Upper lobe of left lung (tissue), 6 donors: ENCODE measurements around the gene CTTNBP2. TPM values are rescaled to one million over a fixed set of nuclear protein-coding genes. Genes with fewer than 3 reads are reported as not detected.

Source experiments
- ATAC-seq, 2 donors: fragments of 200-7000 bp; cut with Tn5 transposase; one replicate each; pipeline ENCODE4 v1.9.1; 2022; ENCODE audit warnings: mild to moderate bottlenecking in 2 of 2, moderate library complexity in 2 of 2; ENCODE audit not compliant: low FRiP score in 2 of 2
- DNase-seq, 2 donors: peaks; one replicate each; pipeline ENCODE4 v3.0.0-alpha.2; 2019 to 2020
- H3K27ac ChIP-seq, 4 donors: fragments of 200-600 bp; sonication (generic); one replicate each; pipeline ENCODE4 v1.5.1; 2016 to 2019
- H3K27me3 ChIP-seq, 4 donors: fragments of 200-600 bp; sonication (generic); one replicate each; pipeline ENCODE4 v1.5.1; 2017 to 2019
- H3K36me3 ChIP-seq, 4 donors: fragments of 200-600 bp; sonication (generic); one replicate each; pipeline ENCODE4 v1.5.1; 2016 to 2019
- H3K4me1 ChIP-seq, 4 donors: fragments of 200-600 bp; sonication (generic); one replicate each; pipeline ENCODE4 v1.5.1; 2018 to 2019
- H3K4me3 ChIP-seq, 4 donors: fragments of 200-600 bp; sonication (generic); one replicate each; pipeline ENCODE4 v1.5.1; 2017 to 2019; ENCODE audit warnings: mild to moderate bottlenecking in 2 of 4, moderate library complexity in 1 of 4
- H3K9me3 ChIP-seq, 4 donors: fragments of 200-600 bp; sonication (generic); one replicate each; pipeline ENCODE4 v1.5.1; 2018 to 2019
- EP300 ChIP-seq, 4 donors: sonication (generic); formaldehyde crosslinking; IDR thresholded peaks; one replicate each; pipeline ENCODE4 v1.5.1; 2017; ENCODE audit warnings: antibody characterized with exemption in 4 of 4, control low read depth in 2 of 4
- POLR2A ChIP-seq, 4 donors: fragments of 450-650 bp; IDR thresholded peaks; one replicate each; pipeline ENCODE4 v1.5.1; 2016 to 2017; ENCODE audit warnings: antibody characterized with exemption in 4 of 4, mild to moderate bottlenecking in 2 of 4
- POLR2AphosphoS5 ChIP-seq, 2 donors: sonication (generic); formaldehyde crosslinking; IDR thresholded peaks; one replicate each; pipeline ENCODE4 v1.5.1; 2017; ENCODE audit warnings: antibody characterized with exemption in 2 of 2
- WGBS, 2 donors: methylation state at CpG; one replicate each; pipeline ENCODE4 v1.1.5; 2017 to 2018; 5-methylcytosine and 5-hydroxymethylcytosine counted together
- total RNA-seq, 6 donors: library from RNA; depleted of rRNA in 4 of 6; stranded (reverse); fragments of >200 nt in 4 of 6; gene quantifications; one replicate each; pipeline versions ENCODE4 v1.1.0 to v1.2.1, GENCODE V29; 2016 to 2021
- TF ChIP-seq, protein P1 (sequence below), 6 experiments: fragments of 450-650 bp in 4 of 6; fragments of 200-600 bp in 2 of 6; sonication (generic) in 2 of 6; IDR thresholded peaks; one replicate each; pipeline ENCODE4 v1.5.1; 2016 to 2019; ENCODE audit warnings: antibody characterized with exemption in 6 of 6
- donor health status: DM: no; HTN: no; CAD: no; lungs with moderate emphysema.
- donor health status: DM: no; HTN: yes; CAD: no; lungs with severe emphysema.

Gene CTTNBP2
- total RNA-seq, 6 donors from 2014 or later: 3.3 to 7.0 (median 5.1) TPM

DNA sequence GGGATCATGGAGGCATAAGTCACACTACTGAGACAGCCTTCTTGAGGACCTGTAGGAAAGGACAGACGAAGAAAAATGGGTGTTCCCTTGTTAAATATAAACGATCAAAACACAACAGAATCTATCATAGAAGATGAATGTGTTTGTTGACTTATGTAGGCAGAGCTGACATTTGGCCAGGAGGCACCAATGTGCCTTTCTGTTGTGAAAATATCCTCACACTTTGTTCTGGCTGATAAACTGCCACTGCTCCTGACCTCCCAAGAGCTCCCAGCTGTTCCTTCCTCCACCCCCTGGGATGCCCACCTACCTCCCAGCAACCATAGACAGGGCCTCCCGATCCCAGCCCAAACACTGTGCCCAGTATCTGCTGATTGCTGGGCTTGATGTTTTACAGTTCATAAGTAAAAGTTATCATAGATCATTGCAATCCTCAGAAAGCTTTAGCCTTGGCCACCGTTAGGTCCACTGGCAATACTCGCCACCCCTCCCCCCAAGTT is 116.6 kb downstream of the CTTNBP2 start:
- Histone ChIP-seq H3K4me1 (no peaks in the 10 kb centered on the region), H3K36me3 (no peaks in the 10 kb centered on the region), H3K4me3 (no peak overlapping the region), H3K9me3 (no peaks in the 10 kb centered on the region), H3K27me3 (no peaks in the 10 kb centered on the region), H3K27ac (no peak overlapping the region)
- no peak for ATAC-seq
- no peak for TF ChIP-seq POLR2A (IDR thresholded peaks at IDR 0.05)
- no peak for TF ChIP-seq EP300 (IDR thresholded peaks at IDR 0.05)
- TF ChIP-seq, protein P1, sequence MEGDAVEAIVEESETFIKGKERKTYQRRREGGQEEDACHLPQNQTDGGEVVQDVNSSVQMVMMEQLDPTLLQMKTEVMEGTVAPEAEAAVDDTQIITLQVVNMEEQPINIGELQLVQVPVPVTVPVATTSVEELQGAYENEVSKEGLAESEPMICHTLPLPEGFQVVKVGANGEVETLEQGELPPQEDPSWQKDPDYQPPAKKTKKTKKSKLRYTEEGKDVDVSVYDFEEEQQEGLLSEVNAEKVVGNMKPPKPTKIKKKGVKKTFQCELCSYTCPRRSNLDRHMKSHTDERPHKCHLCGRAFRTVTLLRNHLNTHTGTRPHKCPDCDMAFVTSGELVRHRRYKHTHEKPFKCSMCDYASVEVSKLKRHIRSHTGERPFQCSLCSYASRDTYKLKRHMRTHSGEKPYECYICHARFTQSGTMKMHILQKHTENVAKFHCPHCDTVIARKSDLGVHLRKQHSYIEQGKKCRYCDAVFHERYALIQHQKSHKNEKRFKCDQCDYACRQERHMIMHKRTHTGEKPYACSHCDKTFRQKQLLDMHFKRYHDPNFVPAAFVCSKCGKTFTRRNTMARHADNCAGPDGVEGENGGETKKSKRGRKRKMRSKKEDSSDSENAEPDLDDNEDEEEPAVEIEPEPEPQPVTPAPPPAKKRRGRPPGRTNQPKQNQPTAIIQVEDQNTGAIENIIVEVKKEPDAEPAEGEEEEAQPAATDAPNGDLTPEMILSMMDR (IDR thresholded peaks at IDR 0.05): no peak
- TF ChIP-seq POLR2AphosphoS5 (IDR thresholded peaks at IDR 0.05): no peak
- 76 to 80% methylated on average over 5 of the region's 5 CpGs for WGBS, 2 donors
- DNase-seq: no peak

- no peaks in the 10 kb centered on the region for H3K27me3 ChIP-seq
- TF ChIP-seq POLR2A (IDR thresholded peaks at IDR 0.05) (no peak), EP300 (IDR thresholded peaks at IDR 0.05) (no peak)
- H3K36me3 ChIP-seq: no peaks in the 10 kb centered on the region
- DNase-seq (no peak), ATAC-seq (no peak)
- H3K4me3 ChIP-seq: no peak overlapping the region
- H3K27ac ChIP-seq: no peak overlapping the region
- H3K9me3 ChIP-seq: no peaks in the 10 kb centered on the region
- H3K4me1 ChIP-seq: no peaks in the 10 kb centered on the region
- 83 to 87% methylated on average over 2 of the region's 2 CpGs for WGBS, 2 donors
These were observed 118.1 kb downstream of the CTTNBP2 start for GRCh38 chr7:117755136-117755535.

GRCh38 chr7:117751775-117752174 is 121.5 kb downstream of the CTTNBP2 start:
- Histone ChIP-seq H3K27ac (no peak overlapping the region), H3K4me1 (no peaks in the 10 kb centered on the region), H3K9me3 (no peaks in the 10 kb centered on the region), H3K36me3 (no peaks in the 10 kb centered on the region), H3K27me3 (no peaks in the 10 kb centered on the region), H3K4me3 (no peak overlapping the region)
- DNase-seq (no peak), ATAC-seq (peak in 1 of 2 donors; percentile 64)
- no peak for TF ChIP-seq POLR2A (IDR thresholded peaks at IDR 0.05)
- no peak for TF ChIP-seq POLR2AphosphoS5 (IDR thresholded peaks at IDR 0.05)
- no peak for TF ChIP-seq EP300 (IDR thresholded peaks at IDR 0.05)
- TF ChIP-seq, protein P1 (IDR thresholded peaks at IDR 0.05): no peak
- WGBS, 2 donors: 94 to 100% methylated on average over 1 of the region's 1 CpG

DNA sequence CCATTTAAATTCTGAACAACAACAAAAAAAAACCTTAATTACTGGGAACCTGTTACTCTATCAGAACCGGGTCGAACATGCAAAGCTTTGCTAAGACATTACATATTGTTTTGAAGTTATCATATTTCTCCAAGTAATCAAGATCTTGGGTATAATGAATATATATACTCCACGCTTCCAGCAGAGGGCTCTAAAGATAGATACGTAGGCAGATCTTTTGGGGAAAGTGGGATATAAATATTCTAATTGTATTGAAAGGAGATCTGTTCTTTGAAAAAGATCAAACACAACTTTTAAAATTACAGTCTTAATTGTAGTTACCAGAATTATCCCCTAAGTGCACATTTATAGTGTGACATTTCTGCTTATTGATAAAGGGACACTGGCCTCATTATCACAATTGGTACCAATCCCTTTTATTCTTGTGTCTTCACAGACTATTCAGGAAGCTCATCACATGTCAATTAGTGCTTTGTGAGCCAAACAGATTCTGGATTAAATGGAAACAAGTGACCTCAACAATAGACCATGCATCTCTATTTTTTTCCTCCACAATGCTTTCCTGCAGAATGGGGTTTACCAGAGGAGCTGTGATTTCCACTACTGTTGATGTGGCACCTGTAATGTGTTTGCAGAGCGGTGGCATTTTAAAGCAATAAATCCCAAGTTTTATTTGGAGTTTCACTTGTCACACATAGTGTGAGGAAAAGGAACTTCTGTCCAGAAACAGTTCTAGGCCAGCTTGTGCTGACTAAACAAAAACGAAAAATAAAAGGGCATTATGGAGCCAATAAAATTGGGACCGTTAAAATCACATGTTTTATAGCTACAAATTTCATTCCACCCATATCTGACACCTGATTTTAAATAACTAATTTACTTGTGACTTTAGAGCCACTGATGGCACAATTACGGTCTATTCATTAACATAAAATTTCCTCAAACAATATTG is 122.4 kb downstream of the CTTNBP2 start:
- DNase-seq: no peak
- peak in 1 of 2 donors; percentile 53 for ATAC-seq

DNA sequence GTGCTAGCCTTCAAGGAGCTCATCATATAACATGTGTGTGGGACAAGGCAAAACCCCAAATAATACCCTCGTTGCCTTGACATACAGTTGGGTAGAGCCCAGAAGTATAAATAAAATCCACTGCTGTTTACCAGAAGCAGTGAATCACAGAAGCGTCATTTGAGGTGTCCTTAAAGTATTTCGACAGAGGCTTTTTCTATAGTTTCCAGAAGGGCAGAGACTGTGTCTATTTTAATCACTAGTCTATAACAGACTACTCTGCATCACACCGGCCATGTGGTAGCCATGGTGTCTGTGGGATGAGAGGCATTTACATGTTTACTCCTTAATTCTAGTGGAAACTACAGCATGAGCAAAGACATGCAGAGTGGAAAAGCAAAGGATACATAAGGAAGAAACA is 131.3 kb downstream of the CTTNBP2 start:
- Histone ChIP-seq H3K27ac (no peak overlapping the region), H3K9me3 (no peaks in the 10 kb centered on the region), H3K27me3 (no peaks in the 10 kb centered on the region), H3K4me1 (no peaks in the 10 kb centered on the region), H3K36me3 (no peaks in the 10 kb centered on the region), H3K4me3 (no peak overlapping the region)
- ATAC-seq (no peak), DNase-seq (no peak)
- 82 to 84% methylated on average over 4 of the region's 4 CpGs for WGBS, 2 donors
- no peak for TF ChIP-seq POLR2AphosphoS5 (IDR thresholded peaks at IDR 0.05)
- TF ChIP-seq EP300 (IDR thresholded peaks at IDR 0.05): no peak
- TF ChIP-seq POLR2A (IDR thresholded peaks at IDR 0.05): no peak
- TF ChIP-seq, protein P1 (IDR thresholded peaks at IDR 0.05): no peak

More for the DNA sequence above, 122.4 kb downstream of the CTTNBP2 start:
- Histone ChIP-seq H3K27me3 (no peaks in the 10 kb centered on the region), H3K27ac (no peak overlapping the region), H3K9me3 (no peaks in the 10 kb centered on the region), H3K4me3 (no peak overlapping the region), H3K36me3 (no peaks in the 10 kb centered on the region), H3K4me1 (no peaks in the 10 kb centered on the region)
- 46% methylated on average over 8 of the region's 8 CpGs for WGBS, 2 donors
- TF ChIP-seq, protein P1 (IDR thresholded peaks at IDR 0.05): peak in 5 of 6 experiments; percentile 29 to 54 (median 37)
- TF ChIP-seq POLR2AphosphoS5 (IDR thresholded peaks at IDR 0.05): no peak
